Thymus (tissue), 11 donors: ENCODE data around the gene LTBR. TPM values are rescaled to one million over a fixed set of nuclear protein-coding genes. Genes with fewer than 3 reads are reported as not detected.

Experiments used
- DNase-seq, 9 donors: peaks; one replicate each; pipeline ENCODE4 v3.0.0-alpha.2; 2013; ENCODE audit warnings: low spot score in 9 of 9, low read depth in 6 of 9, missing footprints in 1 of 9
- H3K27ac ChIP-seq, 2 donors: one replicate each; pipeline ENCODE4 v1.5.1; 2013; ENCODE audit warnings: control low read depth in 1 of 2, low read depth in 1 of 2, low read length in 1 of 2, mild to moderate bottlenecking in 1 of 2, moderate library complexity in 1 of 2
- H3K27me3 ChIP-seq, 2 donors: one replicate each; pipeline ENCODE4 v1.5.1; 2013; ENCODE audit warnings: low read length in 1 of 2; ENCODE audit not compliant: control insufficient read depth in 2 of 2, insufficient read depth in 1 of 2
- H3K36me3 ChIP-seq, 2 donors: one replicate each; pipeline ENCODE4 v1.5.1; 2013; ENCODE audit warnings: low read length in 1 of 2, mild to moderate bottlenecking in 1 of 2, moderate library complexity in 1 of 2; ENCODE audit not compliant: control insufficient read depth in 2 of 2, insufficient read depth in 2 of 2
- H3K4me1 ChIP-seq, 2 donors: one replicate each; pipeline ENCODE4 v1.5.1; 2013; ENCODE audit warnings: low read length in 2 of 2; ENCODE audit not compliant: control insufficient read depth in 2 of 2, insufficient read depth in 2 of 2
- H3K4me3 ChIP-seq, 2 donors: one replicate each; pipeline ENCODE4 v1.5.1; 2013; ENCODE audit warnings: low read length in 2 of 2, control low read depth in 1 of 2, mild to moderate bottlenecking in 1 of 2
- H3K9me3 ChIP-seq, 2 donors: one replicate each; pipeline ENCODE4 v1.5.1; 2013; ENCODE audit warnings: low read length in 1 of 2, mild to moderate bottlenecking in 1 of 2; ENCODE audit not compliant: control insufficient read depth in 2 of 2, insufficient read depth in 1 of 2
- WGBS: extraction: QIAGEN DNeasy Blood & Tissue Kit; methylation state at CpG from one replicate; pipeline ENCODE4 v1.1.7; 2013; 5-methylcytosine and 5-hydroxymethylcytosine counted together
- polyA plus RNA-seq: library from polyadenylated mRNA; stranded (reverse); fragments of 200-250 nt; gene quantifications from one replicate; pipeline ENCODE4 v1.2.3, GENCODE V29; 2013
- total RNA-seq: library from RNA; stranded (reverse); fragments of 120-200 nt; gene quantifications from one replicate; pipeline ENCODE4 v1.2.4, GENCODE V29; 2013
- donor health status: healthy.

Gene LTBR
- total and polyA plus RNA-seq, 2 donors: 8.9 to 33.3 TPM

- H3K27me3 ChIP-seq: no peaks in the 10 kb centered on the region
- DNase-seq: peak in 1 of 9 donors; percentile 51
- no peaks in the 10 kb centered on the region for H3K9me3 ChIP-seq
- H3K27ac ChIP-seq: peak overlapping the region in 1 of 2 donors; percentile 44
- H3K4me3 ChIP-seq: no peak overlapping the region
- WGBS: 70% methylated on average over 10 of the region's 10 CpGs
- peaks cover 27 to 52% of the 10 kb centered on the region in 2 donors for H3K4me1 ChIP-seq
- no peaks in the 10 kb centered on the region for H3K36me3 ChIP-seq
Observed at GRCh38 chr12:6345319-6346091, 38.5 kb upstream of the LTBR start.

- no peaks in the 10 kb centered on the region for H3K27me3 ChIP-seq
- DNase-seq: peak in 1 of 9 donors; percentile 77
- 77% methylated on average over 5 of the region's 5 CpGs for WGBS
- H3K27ac ChIP-seq: peak overlapping the region in 1 of 2 donors; percentile 44
- H3K4me1 ChIP-seq: peaks cover 27 to 52% of the 10 kb centered on the region in 2 donors
- no peaks in the 10 kb centered on the region for H3K36me3 ChIP-seq
- H3K4me3 ChIP-seq: no peak overlapping the region
- no peaks in the 10 kb centered on the region for H3K9me3 ChIP-seq
Observed at GRCh38 chr12:6346235-6346832, 37.6 kb upstream of the LTBR start.

GRCh38 chr12:6346942-6347341, 37.0 kb upstream of the LTBR start:
- no peak overlapping the region for H3K4me3 ChIP-seq

GRCh38 chr12:6347367-6348338, 36.3 kb upstream of the LTBR start:
- no peak overlapping the region for H3K4me3 ChIP-seq
- H3K27ac ChIP-seq: peak overlapping the region; percentile 50 to 66
- peaks cover 19 to 50% of the 10 kb centered on the region in 2 donors for H3K4me1 ChIP-seq
- no peaks in the 10 kb centered on the region for H3K36me3 ChIP-seq
- WGBS: 44% methylated on average over 19 of the region's 19 CpGs
- DNase-seq: peak in 2 of 9 donors; percentile 60 to 75
- no peaks in the 10 kb centered on the region for H3K27me3 ChIP-seq
- no peaks in the 10 kb centered on the region for H3K9me3 ChIP-seq

More at GRCh38 chr12:6346942-6347341, 37.0 kb upstream of the LTBR start:
- Histone ChIP-seq H3K9me3 (no peaks in the 10 kb centered on the region), H3K27ac (peak overlapping the region; percentile 39 to 66), H3K4me1 (peaks cover 27 to 51% of the 10 kb centered on the region in 2 donors), H3K27me3 (no peaks in the 10 kb centered on the region), H3K36me3 (no peaks in the 10 kb centered on the region)
- DNase-seq: no peak
- 95% methylated on average over 8 of the region's 8 CpGs for WGBS

GRCh38 chr12:6351622-6352021, 32.3 kb upstream of the LTBR start:
- no peak overlapping the region for H3K4me3 ChIP-seq
- WGBS: 95% methylated on average over 5 of the region's 5 CpGs
- H3K9me3 ChIP-seq: peaks cover 0 to 8% of the 10 kb centered on the region in 2 donors
- DNase-seq: no peak
- H3K4me1 ChIP-seq: peaks cover 7 to 42% of the 10 kb centered on the region in 2 donors
- no peak overlapping the region for H3K27ac ChIP-seq
- H3K27me3 ChIP-seq: no peaks in the 10 kb centered on the region
- no peaks in the 10 kb centered on the region for H3K36me3 ChIP-seq

GRCh38 chr12:6352193-6353173, 31.5 kb upstream of the LTBR start:
- Histone ChIP-seq H3K4me3 (no peak overlapping the region), H3K27me3 (no peaks in the 10 kb centered on the region), H3K4me1 (peaks cover 3 to 33% of the 10 kb centered on the region in 2 donors), H3K36me3 (no peaks in the 10 kb centered on the region), H3K9me3 (peaks cover 0 to 8% of the 10 kb centered on the region in 2 donors), H3K27ac (peak overlapping the region in 1 of 2 donors; percentile 15)
- WGBS: 72% methylated on average over 9 of the region's 9 CpGs
- no peak for DNase-seq

- Histone ChIP-seq H3K4me1 (peaks cover 0 to 27% of the 10 kb centered on the region in 2 donors), H3K9me3 (peaks cover 0 to 8% of the 10 kb centered on the region in 2 donors), H3K36me3 (no peaks in the 10 kb centered on the region), H3K27ac (no peak overlapping the region), H3K4me3 (no peak overlapping the region), H3K27me3 (no peaks in the 10 kb centered on the region)
- WGBS: 98% methylated on average over 10 of the region's 10 CpGs
- no peak for DNase-seq
Observed at GRCh38 chr12:6354495-6355393, 29.2 kb upstream of the LTBR start.
